WTC11 (cell line): ENCODE data around the gene CPNE6. TPM values are rescaled to one million over a fixed set of nuclear protein-coding genes. Genes with fewer than 3 reads are reported as not detected.
"Not testable (repeated sequence)": the region's sequence is repeated elsewhere in the genome, so short reads cannot be mapped to it uniquely, and the experiment has no call there.

Experiments
- ATAC-seq: fragments of 200-7000 bp; cut with Tn5 transposase; 2 replicates; pipeline ENCODE4 v1.10.0; 2021; ENCODE audit warnings: mild to moderate bottlenecking, moderate library complexity
- CTCF ChIA-PET: fragments of 300-600 bp; sonication (Branson Sonifier 250); formaldehyde crosslinking; loops from one replicate; lab custom pipeline; 2021; ENCODE audit warnings: antibody characterized with exemption; lab: Charles Lee
- POLR2A ChIA-PET: fragments of 350-600 bp; sonication (Branson Sonifier 250); formaldehyde crosslinking; loops from one replicate; lab custom pipeline; 2021; ENCODE audit warnings: antibody characterized with exemption; lab: Charles Lee
- DNase-seq: peaks from one replicate; pipeline ENCODE4 v3.0.0; 2021; ENCODE audit warnings: low spot score
- H3K27ac Mint-ChIP-seq: 2 replicates; pipeline ENCODE4 v1.8.0; 2021; ENCODE audit warnings: mixed read lengths
- H3K27me3 Mint-ChIP-seq: 2 replicates; pipeline ENCODE4 v1.8.0; 2021; ENCODE audit warnings: low read depth, mild to moderate bottlenecking, moderate library complexity, mixed read lengths
- H3K36me3 Mint-ChIP-seq: 2 replicates; pipeline ENCODE4 v1.8.0; 2021; ENCODE audit warnings: mixed read lengths
- H3K4me1 Mint-ChIP-seq: 2 replicates; pipeline ENCODE4 v1.8.0; 2022; ENCODE audit warnings: mixed read lengths
- H3K4me3 Mint-ChIP-seq: 2 replicates; pipeline ENCODE4 v1.8.0; 2021; ENCODE audit warnings: mild to moderate bottlenecking, moderate library complexity, mixed read lengths
- H3K9me3 Mint-ChIP-seq: 2 replicates; pipeline ENCODE4 v1.8.0; 2021; ENCODE audit warnings: mixed read lengths
- ATF6 ChIP-seq: sonication (generic); formaldehyde crosslinking; IDR thresholded peaks from 2 replicates; pipeline ENCODE4 v1.8.1; 2023; ENCODE audit warnings: mild to moderate bottlenecking, missing genetic modification reagents
- CBFB ChIP-seq: sonication (generic); formaldehyde crosslinking; IDR thresholded peaks from 2 replicates; pipeline ENCODE4 v1.8.1; 2022; ENCODE audit warnings: mild to moderate bottlenecking, low read depth, missing genetic modification reagents
- CREB1 ChIP-seq: sonication (generic); formaldehyde crosslinking; IDR thresholded peaks from 2 replicates; pipeline ENCODE4 v1.8.0; 2023; ENCODE audit warnings: mild to moderate bottlenecking, missing genetic modification reagents
- HMGA2 ChIP-seq: fragments of 250-450 bp; sonication (Bioruptor Pico); IDR thresholded peaks from 2 replicates; pipeline ENCODE4 v1.4.0; 2021; ENCODE audit warnings: mild to moderate bottlenecking, moderate library complexity
- MLX ChIP-seq: sonication (generic); formaldehyde crosslinking; IDR thresholded peaks from 2 replicates; pipeline ENCODE4 v1.8.1; 2023; ENCODE audit warnings: mild to moderate bottlenecking, missing genetic modification reagents, moderate library complexity
- MXD4 ChIP-seq: fragments of 250-450 bp; sonication (Bioruptor Pico); IDR thresholded peaks from 2 replicates; pipeline ENCODE4 v1.8.0; 2021; ENCODE audit warnings: mild to moderate bottlenecking, moderate library complexity, borderline replicate concordance
- NFYB ChIP-seq: sonication (generic); formaldehyde crosslinking; conservative IDR thresholded peaks from 2 replicates; pipeline ENCODE4 v1.8.0; 2022; ENCODE audit warnings: low read depth, missing genetic modification reagents
- OVOL2 ChIP-seq: fragments of 250-450 bp; sonication (Bioruptor Pico); IDR thresholded peaks from 2 replicates; pipeline ENCODE4 v1.9.0; 2021; ENCODE audit warnings: mild to moderate bottlenecking, borderline replicate concordance
- SOX15 ChIP-seq: fragments of 250-450 bp; sonication (Bioruptor Pico); IDR thresholded peaks from 2 replicates; pipeline ENCODE4 v1.9.0; 2021; ENCODE audit warnings: mild to moderate bottlenecking
- TCF7 ChIP-seq: sonication (generic); formaldehyde crosslinking; IDR thresholded peaks from 2 replicates; pipeline ENCODE4 v1.8.0; 2022; ENCODE audit warnings: mild to moderate bottlenecking, low read depth, missing genetic modification reagents, moderate library complexity
- TEAD4 ChIP-seq: sonication (generic); formaldehyde crosslinking; IDR thresholded peaks from 2 replicates; pipeline ENCODE4 v1.8.0; 2022; ENCODE audit warnings: mild to moderate bottlenecking, missing genetic modification reagents
- ZBTB43 ChIP-seq: sonication (generic); formaldehyde crosslinking; IDR thresholded peaks from 2 replicates; pipeline ENCODE4 v1.8.1; 2023; ENCODE audit warnings: mild to moderate bottlenecking, missing genetic modification reagents
- ZNF263 ChIP-seq: sonication (generic); formaldehyde crosslinking; IDR thresholded peaks from 2 replicates; pipeline ENCODE4 v1.8.1; 2022; ENCODE audit warnings: low read depth, mild to moderate bottlenecking, moderate library complexity, missing genetic modification reagents
- ZNF396 ChIP-seq: fragments of 250-450 bp; sonication (Bioruptor Pico); IDR thresholded peaks from 2 replicates; pipeline ENCODE4 v1.8.0; 2021; ENCODE audit warnings: mild to moderate bottlenecking, moderate library complexity, borderline replicate concordance
- ZNF423 ChIP-seq: fragments of 250-450 bp; sonication (Bioruptor Pico); IDR thresholded peaks from 2 replicates; pipeline ENCODE4 v2.1.2; 2022; ENCODE audit warnings: mild to moderate bottlenecking, moderate library complexity
- ZNF425 ChIP-seq: fragments of 250-450 bp; sonication (Bioruptor Pico); conservative IDR thresholded peaks from 2 replicates; pipeline ENCODE4 v1.9.0; 2021; ENCODE audit warnings: mild to moderate bottlenecking
- ZNF671 ChIP-seq: fragments of 250-450 bp; sonication (Bioruptor Pico); IDR thresholded peaks from 2 replicates; pipeline ENCODE4 v1.8.0; 2021; ENCODE audit warnings: mild to moderate bottlenecking
- total RNA-seq: library from RNA; stranded (reverse); gene quantifications from 3 replicates; pipeline ENCODE4 v1.2.3, GENCODE V29; 2021
- TF ChIP-seq, protein P1 (sequence below): fragments of 200-600 bp; IDR thresholded peaks from 2 replicates; pipeline ENCODE4 v1.8.0; 2022; ENCODE audit warnings: antibody characterized with exemption
- TF ChIP-seq, protein P2 (sequence below): fragments of 250-450 bp; sonication (Bioruptor Pico); IDR thresholded peaks from 2 replicates; pipeline ENCODE4 v1.9.0; 2021; ENCODE audit warnings: mild to moderate bottlenecking, borderline replicate concordance

Gene CPNE6
- total RNA-seq, 1 experiment from 2014 or later = not detected

DNA sequence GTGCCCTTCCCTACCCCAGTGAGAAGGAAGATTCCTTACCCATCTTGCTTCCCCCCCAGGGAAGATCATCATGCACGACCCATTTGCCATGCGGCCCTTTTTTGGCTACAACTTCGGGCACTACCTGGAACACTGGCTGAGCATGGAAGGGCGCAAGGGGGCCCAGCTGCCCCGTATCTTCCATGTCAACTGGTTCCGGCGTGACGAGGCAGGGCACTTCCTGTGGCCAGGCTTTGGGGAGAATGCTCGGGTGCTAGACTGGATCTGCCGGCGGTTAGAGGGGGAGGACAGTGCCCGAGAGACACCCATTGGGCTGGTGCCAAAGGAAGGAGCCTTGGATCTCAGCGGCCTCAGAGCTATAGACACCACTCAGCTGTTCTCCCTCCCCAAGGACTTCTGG lies 32.1 kb downstream of the CPNE6 start (continued):
- TF ChIP-seq, protein P1, sequence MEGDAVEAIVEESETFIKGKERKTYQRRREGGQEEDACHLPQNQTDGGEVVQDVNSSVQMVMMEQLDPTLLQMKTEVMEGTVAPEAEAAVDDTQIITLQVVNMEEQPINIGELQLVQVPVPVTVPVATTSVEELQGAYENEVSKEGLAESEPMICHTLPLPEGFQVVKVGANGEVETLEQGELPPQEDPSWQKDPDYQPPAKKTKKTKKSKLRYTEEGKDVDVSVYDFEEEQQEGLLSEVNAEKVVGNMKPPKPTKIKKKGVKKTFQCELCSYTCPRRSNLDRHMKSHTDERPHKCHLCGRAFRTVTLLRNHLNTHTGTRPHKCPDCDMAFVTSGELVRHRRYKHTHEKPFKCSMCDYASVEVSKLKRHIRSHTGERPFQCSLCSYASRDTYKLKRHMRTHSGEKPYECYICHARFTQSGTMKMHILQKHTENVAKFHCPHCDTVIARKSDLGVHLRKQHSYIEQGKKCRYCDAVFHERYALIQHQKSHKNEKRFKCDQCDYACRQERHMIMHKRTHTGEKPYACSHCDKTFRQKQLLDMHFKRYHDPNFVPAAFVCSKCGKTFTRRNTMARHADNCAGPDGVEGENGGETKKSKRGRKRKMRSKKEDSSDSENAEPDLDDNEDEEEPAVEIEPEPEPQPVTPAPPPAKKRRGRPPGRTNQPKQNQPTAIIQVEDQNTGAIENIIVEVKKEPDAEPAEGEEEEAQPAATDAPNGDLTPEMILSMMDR = no peak
- no peak for TF ChIP-seq ZNF423
- no peak for TF ChIP-seq MXD4
- TF ChIP-seq SOX15 (CRISPR knock-in tag) = no peak
- TF ChIP-seq TCF7 = no peak
- no peak for TF ChIP-seq CREB1
- TF ChIP-seq ZNF263 (CRISPR knock-in tag) = no peak
- no peak for TF ChIP-seq NFYB (CRISPR knock-in tag)
- TF ChIP-seq, protein P2, sequence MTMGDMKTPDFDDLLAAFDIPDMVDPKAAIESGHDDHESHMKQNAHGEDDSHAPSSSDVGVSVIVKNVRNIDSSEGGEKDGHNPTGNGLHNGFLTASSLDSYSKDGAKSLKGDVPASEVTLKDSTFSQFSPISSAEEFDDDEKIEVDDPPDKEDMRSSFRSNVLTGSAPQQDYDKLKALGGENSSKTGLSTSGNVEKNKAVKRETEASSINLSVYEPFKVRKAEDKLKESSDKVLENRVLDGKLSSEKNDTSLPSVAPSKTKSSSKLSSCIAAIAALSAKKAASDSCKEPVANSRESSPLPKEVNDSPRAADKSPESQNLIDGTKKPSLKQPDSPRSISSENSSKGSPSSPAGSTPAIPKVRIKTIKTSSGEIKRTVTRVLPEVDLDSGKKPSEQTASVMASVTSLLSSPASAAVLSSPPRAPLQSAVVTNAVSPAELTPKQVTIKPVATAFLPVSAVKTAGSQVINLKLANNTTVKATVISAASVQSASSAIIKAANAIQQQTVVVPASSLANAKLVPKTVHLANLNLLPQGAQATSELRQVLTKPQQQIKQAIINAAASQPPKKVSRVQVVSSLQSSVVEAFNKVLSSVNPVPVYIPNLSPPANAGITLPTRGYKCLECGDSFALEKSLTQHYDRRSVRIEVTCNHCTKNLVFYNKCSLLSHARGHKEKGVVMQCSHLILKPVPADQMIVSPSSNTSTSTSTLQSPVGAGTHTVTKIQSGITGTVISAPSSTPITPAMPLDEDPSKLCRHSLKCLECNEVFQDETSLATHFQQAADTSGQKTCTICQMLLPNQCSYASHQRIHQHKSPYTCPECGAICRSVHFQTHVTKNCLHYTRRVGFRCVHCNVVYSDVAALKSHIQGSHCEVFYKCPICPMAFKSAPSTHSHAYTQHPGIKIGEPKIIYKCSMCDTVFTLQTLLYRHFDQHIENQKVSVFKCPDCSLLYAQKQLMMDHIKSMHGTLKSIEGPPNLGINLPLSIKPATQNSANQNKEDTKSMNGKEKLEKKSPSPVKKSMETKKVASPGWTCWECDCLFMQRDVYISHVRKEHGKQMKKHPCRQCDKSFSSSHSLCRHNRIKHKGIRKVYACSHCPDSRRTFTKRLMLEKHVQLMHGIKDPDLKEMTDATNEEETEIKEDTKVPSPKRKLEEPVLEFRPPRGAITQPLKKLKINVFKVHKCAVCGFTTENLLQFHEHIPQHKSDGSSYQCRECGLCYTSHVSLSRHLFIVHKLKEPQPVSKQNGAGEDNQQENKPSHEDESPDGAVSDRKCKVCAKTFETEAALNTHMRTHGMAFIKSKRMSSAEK (CRISPR knock-in tag) = no peak
- TF ChIP-seq OVOL2 (CRISPR knock-in tag) = no peak

- peaks cover 27% of the 10 kb centered on the region for H3K9me3 Mint-ChIP-seq
- DNase-seq, H3K4me1 Mint-ChIP-seq, H3K27ac Mint-ChIP-seq, H3K4me3 Mint-ChIP-seq, ATAC-seq, H3K27me3 Mint-ChIP-seq: not testable (repeated sequence)
- H3K36me3 Mint-ChIP-seq = peaks cover 36% of the 10 kb centered on the region
- CTCF ChIA-PET = interaction anchor here (1.1 to 2.2 kb wide), 4 partner anchors 9 to 47 kb away, joined by 3 to 19 read pairs (median 4); partner anchors contain the start of genes DCAF11 and NRL
- POLR2A ChIA-PET = interaction anchor here (0.8 to 5.7 kb wide), 3 partner anchors 9 to 48 kb away, joined by 4 to 29 read pairs (median 6); partner anchors contain the start of genes DCAF11, NRL and PCK2
Measured at GRCh38 chr14:24105609-24106239, 34.4 kb downstream of the CPNE6 start.

- peaks cover 5% of the 10 kb centered on the region for H3K4me1 Mint-ChIP-seq
- no peaks in the 10 kb centered on the region; the same call in 1 of the 2 replicates for H3K27me3 Mint-ChIP-seq
- H3K27ac Mint-ChIP-seq = no peak overlapping the region
- CTCF ChIA-PET = interaction anchor here (0.6 to 2.2 kb wide), 5 partner anchors 8 to 54 kb away, joined by 3 to 19 read pairs (median 3); partner anchors contain the start of genes DCAF11, IRF9 and NRL
- no peak for ATAC-seq
- no peak for DNase-seq
- peaks cover 27% of the 10 kb centered on the region for H3K9me3 Mint-ChIP-seq
- peaks cover 35% of the 10 kb centered on the region for H3K36me3 Mint-ChIP-seq
- H3K4me3 Mint-ChIP-seq = no peak overlapping the region
- POLR2A ChIA-PET = interaction anchor here (0.7 to 5.7 kb wide), 3 partner anchors 12 to 55 kb away, joined by 3 to 29 read pairs (median 11); partner anchors contain the start of genes CARMIL3 and PCK2
- no peak for TF ChIP-seq ZNF396 (CRISPR knock-in tag)
- no peak for TF ChIP-seq ATF6 (CRISPR knock-in tag)
- TF ChIP-seq CBFB (CRISPR knock-in tag) = no peak
- TF ChIP-seq ZNF425 (CRISPR knock-in tag) = no peak
- no peak for TF ChIP-seq TEAD4 (CRISPR knock-in tag)
- TF ChIP-seq ZBTB43 (CRISPR knock-in tag) = no peak
- TF ChIP-seq ZNF671 (CRISPR knock-in tag) = no peak
- no peak for TF ChIP-seq SOX15 (CRISPR knock-in tag)
- no peak for TF ChIP-seq HMGA2
- TF ChIP-seq MLX = no peak
Measured at GRCh38 chr14:24106672-24107271, 35.4 kb downstream of the CPNE6 start.
